Measurements from ENCODE around the gene POLR2L. TPM values are rescaled to one million over a fixed set of nuclear protein-coding genes. Genes with fewer than 3 reads are reported as not detected.
A peak's percentile ranks its signal among the peaks of the same experiment; 100 is the strongest.

POLR2L gene
- total RNA-seq, 1 donor from 2014 or later, result 106 TPM

GRCh38 chr11:863023-863909, 20.9 kb upstream of the POLR2L start:
- peak overlapping the region; percentile 55 for H3K4me3 Mint-ChIP-seq (ENCODE audit: unreplicated experiment)
- peaks cover 12% of the 10 kb centered on the region for H3K4me1 Mint-ChIP-seq (ENCODE audit: low read depth, unreplicated experiment)
- no peaks in the 10 kb centered on the region for H3K36me3 Mint-ChIP-seq (ENCODE audit: unreplicated experiment)
- H3K9me3 Mint-ChIP-seq (ENCODE audit: unreplicated experiment), result peaks cover 6% of the 10 kb centered on the region
- TF ChIP-seq CTCF (IDR thresholded peaks at IDR 0.05; ENCODE audit: partially characterized antibody, unreplicated experiment), result no peak
- DNase-seq, result no peak
- peak overlapping the region; percentile 8 for H3K27ac Mint-ChIP-seq (ENCODE audit: unreplicated experiment)
- H3K27me3 Mint-ChIP-seq (ENCODE audit: unreplicated experiment), result peaks cover 14% of the 10 kb centered on the region

- TF ChIP-seq CTCF (IDR thresholded peaks at IDR 0.05; ENCODE audit: partially characterized antibody, unreplicated experiment), result no peak
- H3K27me3 Mint-ChIP-seq (ENCODE audit: unreplicated experiment), result peaks cover 15% of the 10 kb centered on the region
- no peaks in the 10 kb centered on the region for H3K36me3 Mint-ChIP-seq (ENCODE audit: unreplicated experiment)
- H3K4me1 Mint-ChIP-seq (ENCODE audit: low read depth, unreplicated experiment), result peaks cover 16% of the 10 kb centered on the region
- no peak for DNase-seq
- H3K9me3 Mint-ChIP-seq (ENCODE audit: unreplicated experiment), result peaks cover 6% of the 10 kb centered on the region
- H3K4me3 Mint-ChIP-seq (ENCODE audit: unreplicated experiment), result peak overlapping the region; percentile 67
- H3K27ac Mint-ChIP-seq (ENCODE audit: unreplicated experiment), result no peak overlapping the region
Observed at GRCh38 chr11:862696-863022, 20.3 kb upstream of the POLR2L start.

- Mint-ChIP-seq H3K4me3 (ENCODE audit: unreplicated experiment) (peak overlapping the region; percentile 67), H3K27ac (ENCODE audit: unreplicated experiment) (peak overlapping the region; percentile 62), H3K27me3 (ENCODE audit: unreplicated experiment) (peaks cover 15% of the 10 kb centered on the region), H3K4me1 (ENCODE audit: low read depth, unreplicated experiment) (peaks cover 18% of the 10 kb centered on the region), H3K9me3 (ENCODE audit: unreplicated experiment) (peaks cover 7% of the 10 kb centered on the region), H3K36me3 (ENCODE audit: unreplicated experiment) (no peaks in the 10 kb centered on the region)
- no peak for TF ChIP-seq CTCF (IDR thresholded peaks at IDR 0.05; ENCODE audit: partially characterized antibody, unreplicated experiment)
- DNase-seq, result peak; percentile 68
Observed at GRCh38 chr11:862081-862661, 19.8 kb upstream of the POLR2L start.

GRCh38 chr11:861105-861479, 18.8 kb upstream of the POLR2L start:
- Mint-ChIP-seq H3K27me3 (ENCODE audit: unreplicated experiment) (peaks cover 23% of the 10 kb centered on the region), H3K27ac (ENCODE audit: unreplicated experiment) (peak overlapping the region; percentile 62), H3K9me3 (ENCODE audit: unreplicated experiment) (peaks cover 13% of the 10 kb centered on the region), H3K36me3 (ENCODE audit: unreplicated experiment) (no peaks in the 10 kb centered on the region), H3K4me3 (ENCODE audit: unreplicated experiment) (no peak overlapping the region), H3K4me1 (ENCODE audit: low read depth, unreplicated experiment) (peaks cover 26% of the 10 kb centered on the region)
- no peak for DNase-seq
- TF ChIP-seq CTCF (IDR thresholded peaks at IDR 0.05; ENCODE audit: partially characterized antibody, unreplicated experiment), result no peak

Data from glutamatergic neuron (in vitro differentiated cells).